Keratinocyte (primary cell): ENCODE data around the gene ENDOU. TPM values are rescaled to one million over a fixed set of nuclear protein-coding genes. Genes with fewer than 3 reads are reported as not detected.

Experiments used
- DNase-seq: peaks from one replicate; pipeline ENCODE4 v3.0.0-alpha.2; 2011; ENCODE audit warnings: low read depth, missing footprints, low spot score
- FAIRE-seq: peaks from 2 replicates; lab custom pipeline; 2011; peaks lifted over from hg19 to GRCh38; lab: Jason Lieb, UNC
- H2AFZ ChIP-seq: 2 replicates; pipeline ENCODE4 v1.6.0; 2012; ENCODE audit warnings: low read length, control low read depth, inconsistent platforms; ENCODE audit not compliant: control insufficient read depth
- H3K27ac ChIP-seq: 2 replicates; pipeline ENCODE4 v1.5.1; 2011; ENCODE audit warnings: low read length; ENCODE audit not compliant: control insufficient read depth, insufficient read depth
- H3K27me3 ChIP-seq: 3 replicates; pipeline ENCODE4 v1.6.0; 2011; ENCODE audit warnings: low read length; ENCODE audit not compliant: control insufficient read depth, insufficient read depth; ENCODE audit errors: extremely low read depth
- H3K36me3 ChIP-seq, 2 experiments: 2 replicates in 1 of 2; 3 replicates in 1 of 2; pipeline ENCODE4 v1.5.1; 2011; ENCODE audit warnings: low read length in 2 of 2, mild to moderate bottlenecking in 1 of 2; ENCODE audit not compliant: control insufficient read depth in 2 of 2, insufficient read depth in 2 of 2; ENCODE audit errors: extremely low read depth in 1 of 2
- H3K4me1 ChIP-seq: 3 replicates; pipeline ENCODE4 v1.5.1; 2011; ENCODE audit warnings: low read length; ENCODE audit not compliant: control insufficient read depth, insufficient read depth; ENCODE audit errors: extremely low read depth
- H3K4me2 ChIP-seq: 3 replicates; pipeline ENCODE4 v1.6.0; 2011; ENCODE audit warnings: low read depth, low read length; ENCODE audit not compliant: control insufficient read depth, insufficient read depth; ENCODE audit errors: extremely low read depth
- H3K4me3 ChIP-seq, 3 experiments: fragments of 200-600 bp in 1 of 3; sonication (generic) in 1 of 3; 2 replicates in 2 of 3; 3 replicates in 1 of 3; pipeline ENCODE4 v1.5.1; 2011 to 2016; ENCODE audit warnings: low read length in 3 of 3, mild to moderate bottlenecking in 3 of 3, control low read depth in 2 of 3, inconsistent platforms in 1 of 3, low read depth in 1 of 3, mixed read lengths in 1 of 3, mixed run types in 1 of 3, moderate library complexity in 1 of 3; ENCODE audit not compliant: control insufficient read depth in 2 of 3, insufficient read depth in 2 of 3; ENCODE audit errors: extremely low read depth in 1 of 3
- H3K79me2 ChIP-seq: 2 replicates; pipeline ENCODE4 v1.6.0; 2012; ENCODE audit warnings: low read length; ENCODE audit not compliant: control insufficient read depth, insufficient read depth
- H3K9ac ChIP-seq: 3 replicates; pipeline ENCODE4 v1.6.0; 2011; ENCODE audit warnings: low read length; ENCODE audit not compliant: control insufficient read depth, insufficient read depth; ENCODE audit errors: extremely low read depth
- H3K9me1 ChIP-seq: 3 replicates; pipeline ENCODE4 v1.6.0; 2011; ENCODE audit warnings: low read length; ENCODE audit not compliant: control insufficient read depth, insufficient read depth; ENCODE audit errors: extremely low read depth
- H3K9me3 ChIP-seq: 2 replicates; pipeline ENCODE4 v1.5.1; 2012; ENCODE audit warnings: low read depth, low read length; ENCODE audit not compliant: control insufficient read depth
- H4K20me1 ChIP-seq: 3 replicates; pipeline ENCODE4 v1.6.0; 2011; ENCODE audit warnings: low read length; ENCODE audit not compliant: control insufficient read depth, insufficient read depth; ENCODE audit errors: extremely low read depth
- EZH2 ChIP-seq: IDR thresholded peaks from one replicate; pipeline ENCODE4 v1.6.1; 2012; ENCODE audit warnings: inconsistent platforms, mild to moderate bottlenecking, low read length, moderate library complexity
- dilution Hi-C: fragments of 300-500 bp; cut with MboI; formaldehyde crosslinking; loops from one replicate; pipeline ENCODE4 v1.7.0; 2020; ENCODE audit warnings: low sequenced_read_pairs; ENCODE audit not compliant: extremely low pct_ligation_motif_present
- polyA plus RNA-seq, 5 experiments: library from polyadenylated mRNA; depleted of rRNA in 3 of 5; stranded (reverse) in 3 of 5; stranded (forward) in 1 of 5; unstranded in 1 of 5; fragments of >200 nt; gene quantifications; 1 replicate in 1 of 5; 2 replicates in 3 of 5; 3 replicates in 1 of 5; pipeline versions ENCODE4 v1.2.1 to v1.2.3, GENCODE V29; 2011 to 2012; ENCODE audit warnings: missing spikeins in 2 of 5, low read depth in 1 of 5, low replicate concordance in 1 of 5
- TF ChIP-seq, protein P1 (sequence below), 3 experiments: IDR thresholded peaks in 1 of 3; conservative IDR thresholded peaks in 1 of 3; optimal IDR thresholded peaks in 1 of 3; 2 replicates in 2 of 3; 3 replicates in 1 of 3; pipeline versions ENCODE3 to v1.5.1; 2011; ENCODE audit warnings: low read length in 3 of 3, mild to moderate bottlenecking in 3 of 3, moderate library complexity in 2 of 3, control low read depth in 1 of 3, inconsistent platforms in 1 of 3; ENCODE audit not compliant: insufficient read depth in 2 of 3; ENCODE audit errors: extremely low read depth in 1 of 3

Gene ENDOU
- polyA plus RNA-seq, 1 donor (not counting 4 experiments of a cell fraction or from before 2014, with no cell fraction given): 0.33 TPM

DNA sequence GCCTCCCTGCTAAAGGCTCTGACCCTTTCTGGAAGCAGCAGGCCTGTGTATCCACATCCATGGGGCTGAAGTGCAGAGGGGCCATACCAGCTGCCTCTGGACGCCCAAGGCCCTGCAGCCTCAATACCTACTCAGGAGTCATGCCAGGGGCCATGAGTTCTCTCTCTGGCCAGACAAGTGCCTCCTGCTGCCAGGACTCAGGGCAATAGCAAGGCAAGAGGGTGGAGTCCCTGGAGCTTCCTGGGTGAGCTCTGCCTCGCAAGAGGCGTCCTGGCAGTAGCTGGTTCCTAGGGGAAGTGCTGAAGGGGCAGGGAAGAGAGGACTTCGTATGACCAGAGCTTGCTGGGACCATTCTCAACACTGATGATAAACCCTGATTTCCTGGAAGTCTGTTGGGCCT is 10.9 kb upstream of the ENDOU start:
- no peak overlapping the region for H3K27ac ChIP-seq
- peaks cover 1% of the 10 kb centered on the region for H3K4me1 ChIP-seq
- no peak overlapping the region for H2AFZ ChIP-seq
- no peak overlapping the region for H3K4me3 ChIP-seq
- H3K36me3 ChIP-seq: peaks cover 0 to 5% of the 10 kb centered on the region in 2 experiments
- FAIRE-seq (no peak), DNase-seq (no peak)
- dilution Hi-C loops: no loop called here
- H4K20me1 ChIP-seq: no peaks in the 10 kb centered on the region
- H3K9me1 ChIP-seq: no peaks in the 10 kb centered on the region
- no peaks in the 10 kb centered on the region for H3K79me2 ChIP-seq
- TF ChIP-seq, protein P1, sequence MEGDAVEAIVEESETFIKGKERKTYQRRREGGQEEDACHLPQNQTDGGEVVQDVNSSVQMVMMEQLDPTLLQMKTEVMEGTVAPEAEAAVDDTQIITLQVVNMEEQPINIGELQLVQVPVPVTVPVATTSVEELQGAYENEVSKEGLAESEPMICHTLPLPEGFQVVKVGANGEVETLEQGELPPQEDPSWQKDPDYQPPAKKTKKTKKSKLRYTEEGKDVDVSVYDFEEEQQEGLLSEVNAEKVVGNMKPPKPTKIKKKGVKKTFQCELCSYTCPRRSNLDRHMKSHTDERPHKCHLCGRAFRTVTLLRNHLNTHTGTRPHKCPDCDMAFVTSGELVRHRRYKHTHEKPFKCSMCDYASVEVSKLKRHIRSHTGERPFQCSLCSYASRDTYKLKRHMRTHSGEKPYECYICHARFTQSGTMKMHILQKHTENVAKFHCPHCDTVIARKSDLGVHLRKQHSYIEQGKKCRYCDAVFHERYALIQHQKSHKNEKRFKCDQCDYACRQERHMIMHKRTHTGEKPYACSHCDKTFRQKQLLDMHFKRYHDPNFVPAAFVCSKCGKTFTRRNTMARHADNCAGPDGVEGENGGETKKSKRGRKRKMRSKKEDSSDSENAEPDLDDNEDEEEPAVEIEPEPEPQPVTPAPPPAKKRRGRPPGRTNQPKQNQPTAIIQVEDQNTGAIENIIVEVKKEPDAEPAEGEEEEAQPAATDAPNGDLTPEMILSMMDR (optimal IDR thresholded peaks at IDR 0.05 in 1 of 3, IDR thresholded peaks at IDR 0.05 in 1 of 3, conservative IDR thresholded peaks at IDR 0.05 in 1 of 3; ENCODE audit: extremely low read depth in 1 of 3, insufficient read depth in 2 of 3, low read length in 3 of 3): no peak
- TF ChIP-seq EZH2: no peak
- no peak overlapping the region for H3K9ac ChIP-seq
- no peak overlapping the region for H3K4me2 ChIP-seq
- H3K9me3 ChIP-seq: no peaks in the 10 kb centered on the region
- H3K27me3 ChIP-seq: no peaks in the 10 kb centered on the region

DNA sequence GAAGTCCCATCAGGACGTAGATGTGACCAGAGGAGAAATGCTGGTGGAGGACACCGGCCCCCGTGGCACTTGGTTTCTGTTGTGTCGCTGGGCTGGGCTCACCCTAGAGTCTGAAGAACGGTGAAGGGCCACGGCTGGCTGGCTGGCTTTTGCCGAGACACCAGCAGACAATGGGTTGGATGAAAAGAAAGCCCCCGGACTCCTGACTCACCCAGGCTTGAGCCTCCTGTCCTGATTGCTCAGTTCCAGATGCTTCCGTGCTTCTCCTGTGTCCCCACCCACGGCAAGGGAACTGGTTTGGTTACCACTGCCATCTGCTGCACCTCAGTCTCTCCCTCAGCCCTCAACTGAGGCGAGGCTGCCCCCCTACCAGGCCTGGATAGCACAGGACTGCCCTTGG is 10.4 kb upstream of the ENDOU start:
- Histone ChIP-seq H3K27me3 (no peaks in the 10 kb centered on the region), H3K9ac (no peak overlapping the region), H3K4me2 (no peak overlapping the region), H2AFZ (no peak overlapping the region), H3K9me3 (no peaks in the 10 kb centered on the region), H3K79me2 (no peaks in the 10 kb centered on the region), H3K9me1 (no peaks in the 10 kb centered on the region), H4K20me1 (no peaks in the 10 kb centered on the region), H3K27ac (no peak overlapping the region), H3K4me1 (no peaks in the 10 kb centered on the region), H3K4me3 (no peak overlapping the region), H3K36me3 (peaks cover 0 to 5% of the 10 kb centered on the region in 2 experiments)
- dilution Hi-C loops: no loop called here
- DNase-seq (no peak), FAIRE-seq (no peak)
- TF ChIP-seq, protein P1 (optimal IDR thresholded peaks at IDR 0.05 in 1 of 3, IDR thresholded peaks at IDR 0.05 in 1 of 3, conservative IDR thresholded peaks at IDR 0.05 in 1 of 3; ENCODE audit: extremely low read depth in 1 of 3, insufficient read depth in 2 of 3, low read length in 3 of 3): no peak
- TF ChIP-seq EZH2: no peak
